ENCODE data around the gene EXOC6B.

Gene EXOC6B

GRCh38 chr2:72128843-72129227 is 697.0 kb downstream of the EXOC6B start:
- no peak for DNase-seq

- DNase-seq = no peak
These were observed 697.6 kb downstream of the EXOC6B start for GRCh38 chr2:72128059-72128842.

GRCh38 chr2:72127401-72128058 is 698.3 kb downstream of the EXOC6B start:
- no peak for DNase-seq

GRCh38 chr2:72126186-72127100 is 699.4 kb downstream of the EXOC6B start:
- no peak for DNase-seq

All from CD4-positive, alpha-beta T cell treated with Interleukin-12 subunit alpha and Interleukin-12 subunit beta, for 1 hour (primary cell).